Renal cortex interstitium (tissue), 11 donors: Measurements from ENCODE around the gene SLX4IP. TPM values are rescaled to one million over a fixed set of nuclear protein-coding genes. Genes with fewer than 3 reads are reported as not detected.

Experiments
- DNase-seq, 11 donors: peaks; one replicate each; pipeline ENCODE4 v3.0.0-alpha.2; 2013; ENCODE audit warnings: low read depth in 9 of 11, low spot score in 4 of 11; ENCODE audit errors: extremely low read depth in 1 of 11
- polyA plus RNA-seq, 3 donors: library from polyadenylated mRNA; unstranded; fragments of 120-200 nt; gene quantifications; one replicate each; pipeline ENCODE4 v1.2.1, GENCODE V29; 2013; ENCODE audit not compliant: insufficient read length in 3 of 3

The SLX4IP gene
- polyA plus RNA-seq, 3 donors, result 6.8 to 10.7 (median 8.3) TPM

DNA sequence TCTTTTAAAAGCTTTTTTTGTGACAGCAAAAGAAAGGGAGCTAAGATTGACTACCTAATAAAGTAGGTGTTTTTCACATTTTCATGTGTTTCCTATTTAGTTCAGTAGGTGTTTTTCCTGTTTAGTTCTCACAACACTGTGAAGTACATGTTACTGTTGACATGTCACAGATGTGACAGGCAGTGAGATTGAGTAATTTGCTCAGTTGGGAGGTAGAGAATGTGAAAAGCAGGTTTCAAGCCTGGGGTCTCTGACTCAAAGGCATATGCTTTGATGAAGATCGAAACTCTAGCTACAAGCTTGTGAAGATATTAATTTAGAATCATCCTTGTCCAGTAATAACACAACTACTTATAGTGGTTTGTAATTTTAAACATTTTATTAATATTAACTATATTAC is 43.1 kb downstream of the SLX4IP start:
- no peak for DNase-seq

DNA sequence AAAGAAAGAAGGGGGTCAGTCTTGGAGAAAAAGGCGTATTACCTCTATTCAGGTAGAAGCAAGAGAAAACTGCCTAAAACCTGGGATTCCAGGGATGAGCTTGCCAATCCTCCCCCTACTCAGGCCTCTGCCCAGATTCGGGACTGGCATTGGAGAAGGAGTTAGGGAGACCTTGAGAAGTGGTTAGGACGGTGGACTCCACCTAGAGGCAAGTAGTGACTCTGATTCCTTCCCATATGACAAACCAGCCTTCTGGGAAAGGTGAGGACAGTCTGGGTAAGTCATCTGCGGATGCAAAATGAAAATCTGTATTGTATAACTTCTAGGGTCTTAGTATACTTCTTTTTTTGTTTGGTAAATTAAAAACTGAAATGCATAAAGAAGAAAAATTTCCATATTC is 43.8 kb downstream of the SLX4IP start:
- DNase-seq, result no peak

DNA sequence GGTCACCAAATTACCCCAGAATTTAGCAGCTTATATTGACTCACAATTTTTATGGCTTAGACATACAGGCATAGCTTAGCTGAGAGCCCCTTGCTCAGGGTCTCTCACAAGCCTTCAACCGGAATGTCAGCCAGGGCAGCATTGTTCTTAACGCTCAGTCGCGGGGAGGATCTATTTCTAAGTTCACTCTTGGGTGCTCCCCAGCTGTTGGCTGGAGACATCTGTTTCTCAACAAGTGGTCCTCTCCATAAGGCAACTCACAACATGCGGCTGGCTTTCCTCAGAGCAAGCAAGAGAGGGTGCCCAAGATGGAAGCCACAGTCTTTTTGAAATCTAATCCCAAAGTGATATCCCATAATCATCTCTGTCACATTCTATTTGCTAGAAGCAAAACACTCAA is 46.6 kb downstream of the SLX4IP start:
- no peak for DNase-seq

DNA sequence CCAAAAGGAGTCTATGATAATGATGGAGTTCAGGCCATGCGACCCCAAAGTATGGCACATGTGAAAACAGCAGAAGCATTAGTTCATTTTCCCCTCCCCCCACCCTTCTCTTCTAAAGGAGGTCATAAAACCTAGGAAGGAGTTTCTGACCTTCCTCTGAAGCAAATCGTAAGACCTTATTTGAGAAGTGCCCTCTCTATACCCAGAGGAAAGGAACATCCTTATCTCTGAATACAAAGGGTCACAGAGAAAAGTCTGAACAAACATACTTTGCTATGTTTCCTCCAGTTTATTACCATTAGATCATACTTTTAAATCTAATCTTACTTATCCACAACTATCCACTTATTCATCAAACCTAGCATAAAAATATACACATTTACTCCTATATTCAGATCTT is 48.6 kb downstream of the SLX4IP start:
- no peak for DNase-seq

DNA sequence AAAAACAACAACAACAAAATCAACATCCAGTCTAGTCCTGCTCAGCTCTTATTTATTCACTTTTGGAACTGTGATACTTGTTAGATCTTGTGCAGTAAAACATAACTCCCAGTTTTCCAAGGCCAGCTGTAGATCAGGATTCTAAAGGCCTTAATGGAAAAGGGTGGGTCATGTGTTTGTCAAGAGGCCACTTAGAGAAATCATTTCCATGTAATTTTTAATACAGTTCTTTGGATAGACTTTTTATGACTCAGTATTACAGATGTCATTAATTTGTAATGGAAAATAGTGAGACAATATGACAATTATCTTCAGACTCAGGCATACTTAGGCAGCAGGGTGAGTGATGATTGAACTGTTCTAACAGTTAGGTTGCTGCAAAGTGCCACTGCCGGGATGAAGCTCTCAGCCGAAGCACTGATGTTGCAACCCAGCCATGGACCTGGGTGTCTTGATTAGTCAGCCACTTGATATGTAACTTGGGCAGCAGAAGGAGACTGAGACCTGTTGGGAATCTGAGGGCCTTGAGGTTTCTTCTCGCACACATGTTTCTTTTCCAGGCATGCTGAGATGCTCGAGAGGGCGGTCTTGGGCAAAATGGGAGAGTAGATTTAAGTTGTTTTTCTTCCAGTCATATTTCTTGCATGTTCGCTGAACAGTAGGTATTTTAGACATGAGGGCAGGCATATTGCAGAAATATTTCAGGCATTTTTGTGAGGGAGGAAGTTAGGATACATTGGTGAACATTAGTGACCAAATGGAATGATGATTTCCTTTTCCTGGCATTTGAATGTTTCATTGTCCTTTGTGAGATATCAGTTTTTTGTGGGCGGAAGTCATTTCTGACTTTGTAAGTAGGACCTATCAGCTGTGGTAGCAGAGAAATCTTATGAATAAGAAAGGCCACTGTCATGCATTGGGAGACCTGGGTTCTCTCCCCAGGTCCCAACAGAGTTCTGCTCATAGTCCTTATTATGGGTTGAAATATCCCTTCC is 52.3 kb downstream of the SLX4IP start:
- DNase-seq, result no peak

DNA sequence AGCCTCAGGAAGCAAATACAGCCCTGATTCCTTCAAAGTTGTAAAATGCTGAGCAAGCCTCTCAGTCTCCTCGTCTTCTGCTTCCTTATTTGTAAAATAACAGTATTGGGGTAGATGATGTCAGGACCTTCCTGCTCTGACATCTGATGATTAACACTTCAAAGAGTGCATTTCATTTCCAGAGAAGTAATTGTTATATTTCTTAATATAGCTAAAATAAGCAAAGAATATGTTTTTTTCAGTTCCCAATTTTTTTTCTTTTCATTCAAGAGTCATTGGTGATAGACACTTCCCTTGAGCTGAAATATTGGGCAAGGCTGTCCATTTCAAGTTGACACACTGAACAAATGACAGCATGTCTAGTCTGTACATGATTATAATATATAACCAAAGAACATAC is 53.4 kb downstream of the SLX4IP start:
- DNase-seq, result no peak

DNA sequence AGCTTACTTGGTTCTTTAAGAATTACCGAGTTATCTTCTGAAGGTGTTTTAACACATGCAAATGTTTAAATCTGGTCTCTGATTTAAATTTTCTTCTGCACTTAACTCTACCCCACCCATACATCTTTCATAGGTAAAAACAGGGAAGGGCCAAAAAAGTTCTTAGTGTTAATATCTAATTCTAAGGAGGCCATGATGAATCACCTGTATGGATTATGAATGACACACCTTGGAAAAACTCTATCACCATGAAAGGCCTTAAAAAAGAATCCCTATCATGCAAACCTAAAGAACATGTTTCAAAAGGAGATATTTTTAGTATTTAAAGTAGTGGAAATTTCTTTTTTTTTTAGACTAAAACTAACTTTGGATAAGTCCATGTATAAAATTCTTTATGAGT is 54.7 kb downstream of the SLX4IP start:
- DNase-seq, result no peak

DNA sequence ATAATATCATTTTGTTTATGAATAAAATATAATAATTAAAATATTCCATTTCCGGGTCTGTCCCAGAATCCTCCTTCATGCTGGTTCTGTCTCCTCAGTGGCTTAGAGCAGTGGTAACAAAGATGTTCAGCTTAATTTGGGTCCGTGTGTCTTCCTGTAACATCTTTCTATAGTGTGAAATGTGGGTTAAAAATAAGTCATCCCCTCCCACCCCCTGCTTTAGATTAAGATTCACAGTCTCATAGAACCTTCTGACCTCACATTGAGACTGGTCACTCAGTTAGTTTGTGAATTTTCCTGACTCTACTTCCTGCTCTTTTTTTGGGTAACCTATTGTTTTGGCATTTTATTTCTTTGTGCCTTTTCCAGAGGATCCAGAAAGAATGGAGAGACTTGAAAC is 55.2 kb downstream of the SLX4IP start:
- DNase-seq, result no peak

DNA sequence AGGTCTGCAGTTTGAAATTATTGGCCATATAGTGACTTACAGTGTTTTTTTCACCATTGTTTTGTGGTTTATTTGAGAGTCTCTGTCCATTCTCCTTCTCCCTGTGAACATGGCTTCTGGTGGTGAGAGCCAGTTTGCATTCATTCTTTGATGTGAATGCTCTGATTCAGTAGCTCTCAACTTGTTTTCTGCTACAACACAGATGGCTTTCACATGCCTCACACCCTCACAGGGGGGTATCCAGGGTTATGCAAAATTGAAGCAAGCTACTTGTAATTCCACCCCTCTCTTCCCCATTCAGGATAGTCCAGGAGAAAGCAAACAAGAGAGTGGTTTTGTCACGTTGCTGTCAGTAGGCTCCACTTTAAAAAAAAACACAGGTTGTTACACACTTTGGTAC is 55.6 kb downstream of the SLX4IP start:
- no peak for DNase-seq

DNA sequence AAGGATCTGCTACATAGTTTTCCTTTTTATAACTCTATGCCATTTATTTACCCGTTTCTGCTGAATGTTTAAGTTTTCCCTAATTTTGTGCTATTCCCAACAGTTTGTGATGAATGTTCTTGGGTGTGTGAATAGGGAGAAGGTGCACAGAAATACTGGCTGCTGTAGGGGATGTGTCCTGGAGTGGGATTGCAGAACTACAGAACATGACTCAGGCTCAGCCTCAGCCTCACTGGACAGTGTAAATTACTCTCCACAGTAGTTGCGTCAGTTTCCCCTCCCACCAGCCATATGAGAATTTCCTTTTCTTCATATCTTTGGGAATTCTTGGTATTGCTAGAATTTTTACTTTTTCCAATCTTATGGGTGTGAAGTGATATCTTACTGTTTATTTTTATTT is 57.0 kb downstream of the SLX4IP start:
- DNase-seq, result no peak

DNA sequence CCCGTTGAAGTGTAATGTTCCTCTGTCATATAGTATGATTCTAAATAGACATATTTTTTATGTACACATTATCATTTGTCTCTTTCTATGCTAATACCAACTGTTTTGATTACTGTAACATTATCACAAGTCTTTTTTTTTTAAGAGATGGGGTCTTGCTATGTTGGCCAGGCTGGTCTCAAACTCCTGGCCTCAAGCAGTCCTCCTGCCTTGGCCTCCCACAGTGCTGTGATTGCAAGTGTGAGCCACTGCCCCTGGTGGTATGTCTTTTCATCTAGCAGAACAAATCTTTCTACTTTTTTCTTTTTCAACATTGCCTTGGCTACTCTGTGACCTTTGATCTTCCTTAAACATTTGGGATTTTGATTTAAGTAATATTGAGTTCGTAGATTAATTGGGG is 57.7 kb downstream of the SLX4IP start:
- no peak for DNase-seq

DNA sequence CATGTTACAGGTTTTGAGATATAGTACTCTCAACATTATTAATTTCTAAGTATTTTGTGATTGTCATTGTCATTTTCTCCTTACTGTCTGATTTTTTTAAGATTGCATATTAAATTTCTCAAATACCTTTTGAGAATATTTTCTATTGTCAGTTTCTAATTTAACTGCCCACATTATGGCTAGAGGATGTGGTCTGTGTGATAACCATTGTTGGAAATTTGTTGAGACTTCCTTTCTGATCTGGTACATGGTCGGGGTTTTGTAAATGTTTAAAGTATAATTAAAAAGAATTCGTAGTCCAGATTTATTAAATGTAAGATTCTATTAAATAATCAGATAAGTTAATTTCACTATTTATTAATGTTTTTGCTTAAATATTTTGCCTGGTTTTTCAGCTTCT is 60.1 kb downstream of the SLX4IP start:
- no peak for DNase-seq

DNA sequence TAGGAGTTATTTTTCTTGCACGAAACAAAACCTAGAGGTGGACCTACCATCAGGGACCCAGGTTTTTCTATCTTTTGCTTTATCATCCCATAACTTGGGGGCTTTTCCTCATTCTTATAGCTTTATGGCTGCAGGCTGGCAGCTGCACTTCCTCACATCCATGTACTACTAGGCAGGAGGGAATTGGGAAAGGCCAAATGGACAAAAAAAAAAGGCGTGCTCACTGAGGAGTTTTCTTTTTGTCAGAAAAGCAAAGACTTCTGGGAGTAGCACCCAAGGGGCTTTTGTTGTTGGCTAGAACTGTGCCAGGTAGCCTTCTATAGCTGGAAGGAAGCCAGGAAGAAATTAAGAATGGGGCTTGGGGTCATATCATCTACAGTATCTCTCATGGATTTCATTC is 61.4 kb downstream of the SLX4IP start:
- DNase-seq, result no peak

DNA sequence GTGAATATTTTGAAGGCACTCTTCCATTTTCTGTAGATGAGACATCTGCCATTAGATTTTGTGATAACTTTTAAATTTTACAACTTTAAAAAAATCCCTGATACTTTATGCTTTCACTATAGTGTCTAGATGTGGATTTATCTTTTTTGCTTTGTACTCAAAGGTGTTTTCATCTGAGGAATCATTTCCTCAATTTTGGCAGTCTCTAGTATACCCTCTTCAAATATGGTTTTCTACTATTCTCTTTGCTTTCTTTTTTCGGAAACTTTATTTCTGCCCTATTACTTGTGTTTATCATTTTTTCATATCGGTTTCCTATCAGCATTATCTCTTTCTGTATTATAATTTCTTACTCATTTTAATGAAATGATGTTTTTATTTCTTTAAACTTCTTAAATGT is 62.2 kb downstream of the SLX4IP start:
- DNase-seq, result no peak

DNA sequence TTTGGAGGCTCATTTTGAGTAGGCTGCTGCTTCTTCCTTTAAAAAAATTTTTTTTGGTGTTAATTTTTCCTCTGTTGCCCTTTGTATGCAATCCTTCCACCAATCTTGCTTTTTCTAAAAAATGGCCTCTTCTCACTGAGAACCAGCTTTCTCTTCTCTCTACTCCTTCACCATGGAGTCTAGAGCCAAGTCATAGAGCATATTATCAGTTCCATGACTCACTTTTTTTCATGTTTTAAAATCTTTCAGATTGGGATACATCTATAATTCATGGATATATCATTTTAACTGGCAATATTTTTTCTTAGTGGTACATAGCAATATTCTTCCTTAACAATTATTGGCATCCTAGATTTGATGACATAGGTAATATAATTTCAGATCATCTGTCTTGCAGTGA is 62.7 kb downstream of the SLX4IP start:
- no peak for DNase-seq

DNA sequence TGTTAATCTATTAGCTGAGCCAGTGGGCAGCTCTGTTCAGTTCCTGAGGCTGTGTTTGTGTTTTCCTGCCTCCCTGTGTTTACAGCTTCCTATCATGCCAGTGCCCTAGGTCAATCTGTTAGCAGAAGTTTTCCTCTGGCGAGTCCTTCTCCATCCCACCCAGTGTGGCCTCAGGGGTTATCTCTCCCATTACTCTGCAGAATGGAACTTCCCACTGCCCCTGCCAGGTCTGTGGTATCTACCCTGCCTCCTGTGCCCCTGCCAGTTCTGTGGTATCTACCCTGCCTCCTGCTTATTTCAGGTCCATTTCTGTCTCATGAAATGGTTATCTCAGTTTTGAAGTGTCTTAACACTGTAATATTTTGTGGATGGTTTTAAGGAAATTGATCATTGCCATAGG is 63.1 kb downstream of the SLX4IP start:
- no peak for DNase-seq

DNA sequence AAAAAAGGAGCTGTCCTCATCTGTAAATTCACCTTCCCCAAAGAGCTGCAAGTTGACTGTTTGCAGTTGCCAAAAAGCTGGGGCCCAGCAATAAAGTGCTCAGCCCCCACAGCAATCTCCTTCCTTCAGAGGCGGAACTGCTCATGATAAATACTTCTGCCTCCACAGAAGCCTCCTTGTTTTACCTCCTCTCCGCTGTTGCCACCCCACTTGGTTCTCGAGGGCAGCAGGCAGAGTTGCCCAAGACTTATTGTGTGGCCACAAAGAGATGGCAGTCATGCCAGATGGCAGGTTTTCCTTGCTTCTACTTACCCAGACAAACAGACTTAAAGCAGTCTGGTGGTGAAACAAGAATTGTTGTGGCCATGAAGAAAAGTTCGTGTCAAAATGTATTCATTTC is 66.3 kb downstream of the SLX4IP start:
- no peak for DNase-seq

DNA sequence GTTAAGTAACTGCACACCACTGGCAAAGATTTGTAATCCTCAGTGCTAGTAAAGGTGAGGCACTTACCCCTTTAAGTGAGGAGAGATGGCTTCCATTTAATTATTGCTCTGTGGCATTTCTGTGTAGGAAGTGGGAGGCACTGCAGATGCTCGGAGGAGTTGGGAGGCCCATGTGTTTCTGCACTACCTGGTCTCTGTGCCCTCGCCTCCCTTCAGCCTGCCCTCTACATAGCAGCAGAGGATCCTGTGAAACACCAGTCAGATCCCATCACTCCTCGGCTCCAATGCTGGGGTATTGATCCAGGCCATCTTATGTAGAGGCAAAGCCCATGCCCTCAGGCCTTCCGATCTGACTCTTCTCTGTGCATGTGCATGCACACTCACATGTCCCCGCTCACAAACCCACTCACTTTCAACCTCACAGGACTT is 67.0 kb downstream of the SLX4IP start:
- no peak for DNase-seq

DNA sequence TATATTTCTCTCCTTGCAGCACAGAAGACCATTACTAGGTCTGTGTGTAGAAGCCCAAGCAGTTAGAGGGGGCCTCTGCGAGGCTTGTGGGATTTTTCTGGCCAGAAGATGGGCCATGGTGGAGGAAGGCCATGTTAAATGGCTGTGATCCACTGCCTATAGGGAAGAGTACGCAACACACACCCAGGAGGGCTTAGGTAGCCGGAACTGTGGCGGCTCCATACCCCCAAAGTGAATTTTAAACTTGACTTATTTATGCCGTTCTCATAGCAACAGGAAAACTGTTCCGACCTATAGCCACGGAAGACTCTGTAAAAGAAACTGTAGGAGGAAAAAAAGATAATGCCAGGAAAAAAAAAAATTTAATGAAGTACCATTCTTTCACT is 69.5 kb downstream of the SLX4IP start:
- no peak for DNase-seq

DNA sequence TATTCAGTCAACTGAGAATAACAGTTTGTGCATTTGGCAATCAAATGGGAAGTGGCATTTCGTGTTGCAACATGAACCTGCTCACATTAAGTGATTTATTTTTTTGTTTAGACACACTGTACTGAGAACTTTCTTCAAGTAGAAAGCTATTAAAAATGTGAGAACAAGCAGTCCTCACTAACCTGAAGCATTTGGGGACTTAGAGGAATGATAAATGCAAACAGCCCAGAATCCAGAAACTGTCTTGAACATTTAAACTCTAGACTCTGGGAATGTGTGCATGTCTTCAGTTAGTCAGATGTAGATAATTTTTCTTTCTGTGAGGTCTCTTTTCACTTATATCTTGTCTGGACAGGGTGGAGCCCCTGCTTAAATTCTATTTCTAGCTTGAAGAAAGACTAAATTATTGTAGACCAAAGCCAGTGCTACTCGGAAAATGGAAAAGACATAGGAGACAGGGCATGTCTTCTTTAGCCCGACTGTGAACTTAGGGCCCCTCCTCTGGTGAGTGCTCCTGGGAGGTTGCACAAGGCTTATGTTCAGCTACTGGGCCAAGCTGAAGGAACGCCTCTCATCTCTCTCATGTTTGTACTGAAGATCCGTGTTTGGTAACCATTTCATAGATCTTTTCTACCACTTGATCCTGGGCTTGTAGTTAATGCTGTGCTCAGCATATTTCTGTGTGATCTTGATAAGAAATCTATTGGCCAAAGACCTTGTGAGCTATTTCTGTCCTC is 70.1 kb downstream of the SLX4IP start:
- DNase-seq, result no peak
